Peyer's patch (tissue), 4 donors: ENCODE measurements around the gene SLC14A1. TPM values are rescaled to one million over a fixed set of nuclear protein-coding genes. Genes with fewer than 3 reads are reported as not detected.

Experiments
- DNase-seq, 3 donors: peaks; one replicate each; pipeline ENCODE4 v3.0.0-alpha.2; 2017 to 2019
- H3K27ac ChIP-seq, 4 donors: fragments of 200-600 bp; sonication (generic); one replicate each; pipeline ENCODE4 v1.5.1; 2016 to 2019
- H3K27me3 ChIP-seq, 2 donors: fragments of 200-600 bp; sonication (generic); one replicate each; pipeline ENCODE4 v1.5.1; 2019
- H3K36me3 ChIP-seq, 3 donors: fragments of 200-600 bp; sonication (generic); one replicate each; pipeline ENCODE4 v1.5.1; 2016 to 2019
- H3K4me1 ChIP-seq, 4 donors: fragments of 200-600 bp; sonication (generic); one replicate each; pipeline ENCODE4 v1.5.1; 2016 to 2019
- H3K4me3 ChIP-seq, 4 donors: fragments of 200-600 bp; sonication (generic); 1 replicate in 3 of 4; 2 replicates in 1 of 4; pipeline ENCODE4 v1.5.1; 2016 to 2019; ENCODE audit warnings: mild to moderate bottlenecking in 1 of 4
- H3K9me3 ChIP-seq, 4 donors: fragments of 200-600 bp; sonication (generic); one replicate each; pipeline ENCODE4 v1.5.1; 2016 to 2019; ENCODE audit warnings: mild to moderate bottlenecking in 1 of 4
- POLR2A ChIP-seq, 2 donors: fragments of 450-650 bp; IDR thresholded peaks; one replicate each; pipeline ENCODE4 v1.5.1; 2017; ENCODE audit warnings: antibody characterized with exemption in 2 of 2, mild to moderate bottlenecking in 2 of 2, moderate library complexity in 2 of 2
- total RNA-seq, 4 donors: library from RNA; depleted of rRNA; stranded (reverse); fragments of >200 nt; gene quantifications; one replicate each; pipeline ENCODE4 v1.1.0, GENCODE V29; 2016
- TF ChIP-seq, protein P1 (sequence below), 6 experiments: fragments of 450-650 bp in 4 of 6; fragments of 200-600 bp in 2 of 6; sonication (generic) in 1 of 6; IDR thresholded peaks; one replicate each; pipeline ENCODE4 v1.5.1; 2017 to 2019; ENCODE audit warnings: antibody characterized with exemption in 6 of 6, mild to moderate bottlenecking in 3 of 6, moderate library complexity in 1 of 6

The SLC14A1 gene
- total RNA-seq, 4 donors from 2014 or later, result 0.35 to 9.7 (median 1.6) TPM

DNA sequence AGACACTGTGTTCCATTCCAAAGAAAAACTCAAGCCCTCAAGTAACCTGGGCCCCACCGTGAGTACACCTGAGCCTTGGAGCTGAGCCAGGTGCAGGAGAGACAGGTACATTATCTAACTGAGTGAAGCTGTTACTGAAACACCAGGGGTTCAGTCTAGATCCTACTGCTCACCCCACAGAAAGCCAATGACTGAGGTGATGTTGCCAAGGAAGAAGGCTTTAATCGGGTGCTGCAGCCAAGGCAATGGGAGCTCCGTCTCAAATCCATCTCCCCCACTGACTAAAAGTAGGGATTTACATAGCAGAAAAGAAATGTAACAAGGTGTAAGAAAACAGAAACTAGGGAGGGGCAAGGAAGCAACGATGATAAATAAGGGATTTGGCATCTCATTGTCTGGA lies 15.2 kb upstream of the SLC14A1 start:
- Histone ChIP-seq H3K27ac (no peak overlapping the region), H3K36me3 (no peaks in the 10 kb centered on the region), H3K9me3 (peaks cover 0 to 6% (median 2%) of the 10 kb centered on the region in 4 donors), H3K27me3 (no peaks in the 10 kb centered on the region), H3K4me1 (no peaks in the 10 kb centered on the region), H3K4me3 (no peak overlapping the region)
- TF ChIP-seq, protein P1, sequence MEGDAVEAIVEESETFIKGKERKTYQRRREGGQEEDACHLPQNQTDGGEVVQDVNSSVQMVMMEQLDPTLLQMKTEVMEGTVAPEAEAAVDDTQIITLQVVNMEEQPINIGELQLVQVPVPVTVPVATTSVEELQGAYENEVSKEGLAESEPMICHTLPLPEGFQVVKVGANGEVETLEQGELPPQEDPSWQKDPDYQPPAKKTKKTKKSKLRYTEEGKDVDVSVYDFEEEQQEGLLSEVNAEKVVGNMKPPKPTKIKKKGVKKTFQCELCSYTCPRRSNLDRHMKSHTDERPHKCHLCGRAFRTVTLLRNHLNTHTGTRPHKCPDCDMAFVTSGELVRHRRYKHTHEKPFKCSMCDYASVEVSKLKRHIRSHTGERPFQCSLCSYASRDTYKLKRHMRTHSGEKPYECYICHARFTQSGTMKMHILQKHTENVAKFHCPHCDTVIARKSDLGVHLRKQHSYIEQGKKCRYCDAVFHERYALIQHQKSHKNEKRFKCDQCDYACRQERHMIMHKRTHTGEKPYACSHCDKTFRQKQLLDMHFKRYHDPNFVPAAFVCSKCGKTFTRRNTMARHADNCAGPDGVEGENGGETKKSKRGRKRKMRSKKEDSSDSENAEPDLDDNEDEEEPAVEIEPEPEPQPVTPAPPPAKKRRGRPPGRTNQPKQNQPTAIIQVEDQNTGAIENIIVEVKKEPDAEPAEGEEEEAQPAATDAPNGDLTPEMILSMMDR (IDR thresholded peaks at IDR 0.05), result no peak
- TF ChIP-seq POLR2A (IDR thresholded peaks at IDR 0.05), result no peak
- DNase-seq, result no peak

DNA sequence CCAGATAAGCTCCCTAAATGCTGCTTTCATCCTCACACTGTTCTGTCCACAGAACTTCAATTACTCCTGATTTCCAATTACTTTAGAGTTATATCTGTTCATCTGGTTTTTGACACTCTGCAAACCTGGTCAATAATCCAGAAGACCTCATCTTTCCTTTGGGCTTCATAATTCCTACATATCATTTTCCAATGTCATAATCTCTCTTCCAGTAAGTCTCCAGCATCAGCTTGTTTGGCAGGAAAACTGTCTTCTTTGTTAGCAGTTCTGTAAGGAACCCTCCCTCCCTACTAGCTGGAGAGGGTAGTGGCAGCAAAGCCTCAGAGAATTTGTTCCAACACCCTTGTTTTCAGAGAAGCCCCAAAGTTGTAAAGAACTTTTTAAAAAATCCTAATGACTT lies 11.9 kb upstream of the SLC14A1 start:
- H3K27ac ChIP-seq, result no peak overlapping the region
- no peaks in the 10 kb centered on the region for H3K27me3 ChIP-seq
- no peak overlapping the region for H3K4me3 ChIP-seq
- peaks cover 0 to 6% (median 2%) of the 10 kb centered on the region in 4 donors for H3K9me3 ChIP-seq
- TF ChIP-seq, protein P1 (IDR thresholded peaks at IDR 0.05), result no peak
- no peaks in the 10 kb centered on the region for H3K4me1 ChIP-seq
- no peak for DNase-seq
- no peaks in the 10 kb centered on the region for H3K36me3 ChIP-seq

DNA sequence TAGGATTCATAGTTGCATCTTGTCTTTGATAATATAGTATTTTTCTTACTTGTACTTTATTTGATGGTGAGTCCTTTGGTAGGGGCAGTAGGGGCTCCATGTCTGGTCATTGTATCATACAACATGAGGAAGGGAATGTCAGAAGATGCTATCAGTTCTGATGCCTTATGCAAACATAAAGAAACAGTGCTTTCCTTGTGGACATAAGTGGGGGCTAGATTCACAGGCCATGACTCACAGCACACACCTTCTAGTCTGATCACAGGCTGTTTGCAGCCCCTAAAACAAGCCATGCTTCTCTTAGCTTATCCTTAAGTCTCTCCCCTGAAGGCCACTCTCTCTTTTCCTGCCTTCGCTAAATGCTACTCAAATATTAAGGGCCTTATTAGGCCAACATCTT lies 10.7 kb upstream of the SLC14A1 start:
- no peak overlapping the region for H3K27ac ChIP-seq
- peaks cover 0 to 6% (median 2%) of the 10 kb centered on the region in 4 donors for H3K9me3 ChIP-seq
- no peak overlapping the region for H3K4me3 ChIP-seq
- no peak for DNase-seq
- no peak for TF ChIP-seq POLR2A (IDR thresholded peaks at IDR 0.05)
- TF ChIP-seq, protein P1 (IDR thresholded peaks at IDR 0.05), result no peak
- H3K27me3 ChIP-seq, result no peaks in the 10 kb centered on the region
- H3K36me3 ChIP-seq, result no peaks in the 10 kb centered on the region
- H3K4me1 ChIP-seq, result no peaks in the 10 kb centered on the region

DNA sequence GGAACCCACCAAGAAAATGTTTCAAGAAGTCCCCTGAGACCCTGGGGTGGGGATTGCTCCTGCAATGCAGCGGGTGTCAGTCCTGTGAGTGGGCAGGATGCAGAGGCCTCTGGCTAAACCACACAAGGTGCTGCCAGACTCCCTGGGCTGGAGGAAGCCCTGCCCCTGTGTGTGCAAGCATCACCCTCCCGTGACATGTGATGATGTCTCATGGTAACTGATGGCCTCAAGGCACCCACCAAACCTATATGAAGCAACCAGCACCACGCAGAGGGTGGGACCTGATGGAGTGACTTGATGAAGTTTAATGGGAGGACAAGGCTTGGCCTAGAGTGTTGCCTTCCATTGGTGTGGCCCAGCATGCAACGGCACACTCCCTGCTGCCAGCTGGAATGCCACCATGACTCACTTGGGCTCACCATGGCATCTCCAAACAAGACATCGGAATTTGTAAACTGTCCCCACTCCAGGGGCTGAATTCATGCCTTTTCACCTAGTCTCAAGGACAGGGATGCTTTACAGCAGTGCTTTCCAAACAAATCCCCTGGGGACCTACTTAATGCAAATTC lies 8.7 kb upstream of the SLC14A1 start:
- peaks cover 0 to under 1% (median 0%) of the 10 kb centered on the region in 4 donors for H3K9me3 ChIP-seq
- TF ChIP-seq, protein P1 (IDR thresholded peaks at IDR 0.05), result no peak
- no peak for TF ChIP-seq POLR2A (IDR thresholded peaks at IDR 0.05)
- no peak overlapping the region for H3K27ac ChIP-seq
- H3K4me1 ChIP-seq, result no peaks in the 10 kb centered on the region
- no peak for DNase-seq
- H3K4me3 ChIP-seq, result no peak overlapping the region
- no peaks in the 10 kb centered on the region for H3K36me3 ChIP-seq
- no peaks in the 10 kb centered on the region for H3K27me3 ChIP-seq

DNA sequence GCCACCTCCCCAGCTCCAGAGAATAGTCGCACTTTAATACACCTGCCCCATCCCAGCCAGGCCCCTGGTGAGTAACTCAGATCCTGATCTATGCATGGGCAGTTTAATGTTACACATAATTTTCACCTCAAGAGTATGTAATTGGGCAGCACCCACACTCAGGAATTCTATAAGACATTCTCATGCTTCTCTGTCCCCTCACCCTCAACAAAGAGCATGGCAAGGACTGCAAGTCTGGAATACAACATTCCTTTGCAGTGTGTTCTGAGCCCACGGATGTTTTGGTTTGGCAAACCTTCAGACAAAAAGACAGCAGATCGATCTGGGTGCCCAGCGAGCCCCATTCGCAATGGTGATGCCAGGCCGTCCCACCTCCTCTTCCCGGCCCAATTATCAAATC lies 4.9 kb upstream of the SLC14A1 start:
- no peak for TF ChIP-seq POLR2A (IDR thresholded peaks at IDR 0.05)

DNA sequence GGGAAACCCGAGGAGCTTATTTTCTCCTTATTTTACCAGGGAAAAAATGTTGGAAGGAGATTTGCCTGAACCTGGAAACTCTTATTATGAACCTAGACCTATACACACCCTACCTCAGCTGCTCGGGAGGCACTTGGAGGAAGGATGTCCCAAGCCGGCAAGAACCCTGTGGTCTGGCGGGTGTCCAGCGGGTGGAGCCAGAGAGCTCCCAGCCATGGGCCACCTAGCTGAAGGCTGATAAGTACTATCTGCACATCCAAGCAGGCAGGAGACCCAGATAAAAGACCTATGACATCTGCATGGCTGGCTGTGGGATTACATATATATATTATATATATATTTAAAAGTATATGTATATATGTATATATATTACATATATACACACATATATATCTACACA lies 1.1 kb upstream of the SLC14A1 start:
- TF ChIP-seq, protein P1 (IDR thresholded peaks at IDR 0.05), result peak in 5 of 6 experiments; percentile 26 to 82 (median 75)
- no peak for TF ChIP-seq POLR2A (IDR thresholded peaks at IDR 0.05)
- DNase-seq, result peak; percentile 56 to 90 (median 87)
- Histone ChIP-seq H3K9me3 (no peaks in the 10 kb centered on the region), H3K27me3 (no peaks in the 10 kb centered on the region), H3K4me3 (no peak overlapping the region), H3K36me3 (no peaks in the 10 kb centered on the region), H3K4me1 (no peaks in the 10 kb centered on the region), H3K27ac (no peak overlapping the region)

More for the DNA sequence above, 4.9 kb upstream of the SLC14A1 start:
- no peak for DNase-seq
- Histone ChIP-seq H3K36me3 (no peaks in the 10 kb centered on the region), H3K4me1 (no peaks in the 10 kb centered on the region), H3K27me3 (no peaks in the 10 kb centered on the region), H3K4me3 (no peak overlapping the region), H3K27ac (no peak overlapping the region), H3K9me3 (no peaks in the 10 kb centered on the region)
